HepG2 (cell line): ENCODE results near the gene EYA2. TPM values are rescaled to one million over a fixed set of nuclear protein-coding genes. Genes with fewer than 3 reads are reported as not detected.

ENCODE experiments used
- ASH2L ChIP-seq: fragments of 300-600, 200-600 bp; sonication (generic); IDR thresholded peaks from 2 replicates; pipeline ENCODE4 v1.7.0; 2017; ENCODE audit warnings: low read depth, mild to moderate bottlenecking, moderate library complexity, mixed read lengths, low read length; ENCODE audit not compliant: insufficient read length
- CBFB ChIP-seq: sonication (generic); formaldehyde crosslinking; IDR thresholded peaks from 2 replicates; pipeline ENCODE4 v1.4.0; 2020; ENCODE audit warnings: missing genetic modification reagents
- EHMT2 ChIP-seq: fragments of 200-600 bp; sonication (generic); IDR thresholded peaks from 2 replicates; pipeline ENCODE4 v1.7.0; 2017; ENCODE audit warnings: antibody characterized with exemption, low read depth, low read length, borderline replicate concordance
- FOSL2 ChIP-seq: sonication (generic); formaldehyde crosslinking; IDR thresholded peaks from 2 replicates; pipeline ENCODE4 v1.4.0; 2020; ENCODE audit warnings: missing genetic modification reagents
- KDM5B ChIP-seq: sonication (generic); formaldehyde crosslinking; IDR thresholded peaks from 2 replicates; pipeline ENCODE4 v1.4.0; 2020; ENCODE audit warnings: missing genetic modification reagents, mild to moderate bottlenecking, borderline replicate concordance
- KLF11 ChIP-seq: IDR thresholded peaks from 2 replicates; pipeline ENCODE4 v1.6.1; 2016; ENCODE audit warnings: missing compliant biosample characterization
- MLLT10 ChIP-seq: sonication (generic); formaldehyde crosslinking; IDR thresholded peaks from 2 replicates; pipeline ENCODE4 v1.4.0; 2020; ENCODE audit warnings: missing genetic modification reagents
- POLR2A ChIP-seq, 2 experiments: IDR thresholded peaks; 2 replicates each; pipeline ENCODE4 v1.6.1; 2011; ENCODE audit warnings: low read depth in 2 of 2, low read length in 2 of 2, mild to moderate bottlenecking in 1 of 2, moderate library complexity in 1 of 2; ENCODE audit not compliant: insufficient read depth in 1 of 2
- PTBP1 ChIP-seq: fragments of 200-400 bp; formaldehyde crosslinking; IDR thresholded peaks from 2 replicates; pipeline ENCODE4 v1.6.1; 2018; ENCODE audit warnings: low read length, low read depth; ENCODE audit not compliant: poor library complexity, severe bottlenecking
- RAD21 ChIP-seq: fragments of 450-650 bp; formaldehyde crosslinking; IDR thresholded peaks from 2 replicates; pipeline ENCODE4 v1.5.0; 2020; ENCODE audit warnings: mild to moderate bottlenecking
- RBAK ChIP-seq: sonication (generic); formaldehyde crosslinking; IDR thresholded peaks from 2 replicates; pipeline ENCODE4 v1.5.1; 2020; ENCODE audit warnings: mild to moderate bottlenecking, missing genetic modification reagents
- TEAD3 ChIP-seq: optimal IDR thresholded peaks from 2 replicates; pipeline ENCODE3; 2016; ENCODE audit warnings: borderline replicate concordance
- TRIM24 ChIP-seq: sonication (generic); formaldehyde crosslinking; IDR thresholded peaks from 2 replicates; pipeline ENCODE4 v1.8.0; 2022; ENCODE audit warnings: mild to moderate bottlenecking, missing genetic modification reagents
- YEATS4 ChIP-seq: sonication (generic); formaldehyde crosslinking; IDR thresholded peaks from 2 replicates; pipeline ENCODE4 v1.4.0; 2020; ENCODE audit warnings: missing genetic modification reagents, borderline replicate concordance
- ZBTB7A ChIP-seq: sonication (generic); formaldehyde crosslinking; IDR thresholded peaks from 2 replicates; pipeline ENCODE4 v1.8.0; 2022; ENCODE audit warnings: mild to moderate bottlenecking, missing genetic modification reagents
- ZFAT ChIP-seq: sonication (generic); formaldehyde crosslinking; conservative IDR thresholded peaks from 2 replicates; pipeline ENCODE4 v1.8.1; 2023; ENCODE audit warnings: missing genetic modification reagents, inconsistent platforms
- ZFP36L1 ChIP-seq: sonication (generic); formaldehyde crosslinking; IDR thresholded peaks from 2 replicates; pipeline ENCODE4 v1.8.0; 2022; ENCODE audit warnings: mild to moderate bottlenecking, missing genetic modification reagents, moderate library complexity
- ZNF20 ChIP-seq: sonication (generic); formaldehyde crosslinking; IDR thresholded peaks from 2 replicates; pipeline ENCODE4 v1.4.0; 2020; ENCODE audit warnings: mild to moderate bottlenecking, moderate library complexity, missing genetic modification reagents
- ZNF570 ChIP-seq: sonication (generic); formaldehyde crosslinking; IDR thresholded peaks from 2 replicates; pipeline ENCODE4 v1.4.0; 2020; ENCODE audit warnings: mild to moderate bottlenecking, missing genetic modification reagents, borderline replicate concordance
- polyA plus RNA-seq, 8 experiments: library from polyadenylated mRNA; depleted of rRNA in 3 of 8; stranded (reverse) in 7 of 8; unstranded in 1 of 8; fragments of >200 nt; fragmentation: Illumina TruSeq in 4 of 8; extraction: Trizol in 4 of 8; gene quantifications; 2 replicates each; pipeline versions ENCODE4 v1.2.1 to v1.2.3, GENCODE V29; 2011 to 2016; ENCODE audit warnings: low read depth in 4 of 8, missing spikeins in 1 of 8, mixed read lengths in 1 of 8; ENCODE audit not compliant: insufficient read depth in 1 of 8
- total RNA-seq, 5 experiments: library from RNA; depleted of rRNA; stranded (reverse); fragments of >200 nt; fragmentation: Illumina TruSeq; extraction: Trizol; gene quantifications; 2 replicates each; pipeline ENCODE4 v1.2.3, GENCODE V29; 2016; ENCODE audit warnings: low read depth in 1 of 5
- TF ChIP-seq, protein P1 (sequence below): sonication (generic); formaldehyde crosslinking; IDR thresholded peaks from 2 replicates; pipeline ENCODE4 v1.5.1; 2020; ENCODE audit warnings: missing genetic modification reagents, mild to moderate bottlenecking, borderline replicate concordance
- TF ChIP-seq, protein P2 (sequence below): sonication (generic); formaldehyde crosslinking; IDR thresholded peaks from 2 replicates; pipeline ENCODE4; 2020; ENCODE audit warnings: missing genetic modification reagents, mild to moderate bottlenecking, borderline replicate concordance
- TF ChIP-seq, protein P3 (sequence below): sonication (generic); formaldehyde crosslinking; IDR thresholded peaks from 2 replicates; pipeline ENCODE4 v1.5.0; 2020; ENCODE audit warnings: mild to moderate bottlenecking, missing genetic modification reagents

Gene EYA2
- total and polyA plus RNA-seq, 2 of the 13 experiments (the other 11 are each of a cell fraction or from before 2014, with no cell fraction given) = not detected

DNA sequence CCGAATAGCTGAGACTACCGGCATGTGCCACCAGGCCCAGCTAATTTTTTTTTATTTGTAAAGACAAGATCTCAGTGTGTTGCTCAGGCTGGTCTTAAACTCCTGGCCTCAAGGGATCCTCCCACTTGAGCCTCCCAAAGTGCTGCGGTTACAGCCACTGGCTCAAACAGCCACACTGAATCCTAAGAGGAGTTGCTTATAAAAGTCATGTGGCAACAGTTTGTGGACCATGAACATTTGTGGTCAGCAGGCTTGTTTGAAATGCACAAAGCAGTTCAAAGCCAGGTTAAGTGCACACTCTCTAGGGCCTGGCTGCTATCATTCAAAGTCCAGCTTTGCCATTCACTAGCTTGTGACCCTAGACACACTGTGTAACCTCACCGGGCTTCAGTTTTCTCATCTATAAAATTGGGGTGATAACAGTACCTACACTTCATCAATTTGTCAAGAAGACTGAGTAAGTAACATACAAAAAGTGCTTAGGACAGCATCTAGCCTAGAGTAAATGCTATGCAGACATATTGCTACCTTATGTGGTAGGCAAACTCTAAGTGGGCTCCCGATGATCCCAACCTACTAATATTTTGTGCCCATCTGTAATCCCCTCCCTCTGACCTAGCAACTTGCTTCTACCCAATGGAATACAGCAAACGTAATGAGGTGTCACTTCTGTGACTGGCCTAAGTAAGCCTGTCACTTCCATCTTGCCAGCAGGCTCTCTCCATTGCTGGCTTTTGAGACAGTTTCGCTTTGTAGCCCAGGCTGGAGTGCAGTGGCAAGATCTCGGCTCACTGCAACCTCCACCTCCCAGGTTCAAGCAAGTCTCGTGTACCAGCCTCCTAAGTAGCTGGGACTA lies 338.9 kb downstream of the EYA2 start (continued):
- peak; percentile 81 for TF ChIP-seq FOSL2 (CRISPR knock-in tag)
- TF ChIP-seq, protein P1, sequence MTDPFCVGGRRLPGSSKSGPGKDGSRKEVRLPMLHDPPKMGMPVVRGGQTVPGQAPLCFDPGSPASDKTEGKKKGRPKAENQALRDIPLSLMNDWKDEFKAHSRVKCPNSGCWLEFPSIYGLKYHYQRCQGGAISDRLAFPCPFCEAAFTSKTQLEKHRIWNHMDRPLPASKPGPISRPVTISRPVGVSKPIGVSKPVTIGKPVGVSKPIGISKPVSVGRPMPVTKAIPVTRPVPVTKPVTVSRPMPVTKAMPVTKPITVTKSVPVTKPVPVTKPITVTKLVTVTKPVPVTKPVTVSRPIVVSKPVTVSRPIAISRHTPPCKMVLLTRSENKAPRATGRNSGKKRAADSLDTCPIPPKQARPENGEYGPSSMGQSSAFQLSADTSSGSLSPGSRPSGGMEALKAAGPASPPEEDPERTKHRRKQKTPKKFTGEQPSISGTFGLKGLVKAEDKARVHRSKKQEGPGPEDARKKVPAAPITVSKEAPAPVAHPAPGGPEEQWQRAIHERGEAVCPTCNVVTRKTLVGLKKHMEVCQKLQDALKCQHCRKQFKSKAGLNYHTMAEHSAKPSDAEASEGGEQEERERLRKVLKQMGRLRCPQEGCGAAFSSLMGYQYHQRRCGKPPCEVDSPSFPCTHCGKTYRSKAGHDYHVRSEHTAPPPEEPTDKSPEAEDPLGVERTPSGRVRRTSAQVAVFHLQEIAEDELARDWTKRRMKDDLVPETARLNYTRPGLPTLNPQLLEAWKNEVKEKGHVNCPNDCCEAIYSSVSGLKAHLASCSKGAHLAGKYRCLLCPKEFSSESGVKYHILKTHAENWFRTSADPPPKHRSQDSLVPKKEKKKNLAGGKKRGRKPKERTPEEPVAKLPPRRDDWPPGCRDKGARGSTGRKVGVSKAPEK (CRISPR knock-in tag) = no peak
- TF ChIP-seq, protein P2, sequence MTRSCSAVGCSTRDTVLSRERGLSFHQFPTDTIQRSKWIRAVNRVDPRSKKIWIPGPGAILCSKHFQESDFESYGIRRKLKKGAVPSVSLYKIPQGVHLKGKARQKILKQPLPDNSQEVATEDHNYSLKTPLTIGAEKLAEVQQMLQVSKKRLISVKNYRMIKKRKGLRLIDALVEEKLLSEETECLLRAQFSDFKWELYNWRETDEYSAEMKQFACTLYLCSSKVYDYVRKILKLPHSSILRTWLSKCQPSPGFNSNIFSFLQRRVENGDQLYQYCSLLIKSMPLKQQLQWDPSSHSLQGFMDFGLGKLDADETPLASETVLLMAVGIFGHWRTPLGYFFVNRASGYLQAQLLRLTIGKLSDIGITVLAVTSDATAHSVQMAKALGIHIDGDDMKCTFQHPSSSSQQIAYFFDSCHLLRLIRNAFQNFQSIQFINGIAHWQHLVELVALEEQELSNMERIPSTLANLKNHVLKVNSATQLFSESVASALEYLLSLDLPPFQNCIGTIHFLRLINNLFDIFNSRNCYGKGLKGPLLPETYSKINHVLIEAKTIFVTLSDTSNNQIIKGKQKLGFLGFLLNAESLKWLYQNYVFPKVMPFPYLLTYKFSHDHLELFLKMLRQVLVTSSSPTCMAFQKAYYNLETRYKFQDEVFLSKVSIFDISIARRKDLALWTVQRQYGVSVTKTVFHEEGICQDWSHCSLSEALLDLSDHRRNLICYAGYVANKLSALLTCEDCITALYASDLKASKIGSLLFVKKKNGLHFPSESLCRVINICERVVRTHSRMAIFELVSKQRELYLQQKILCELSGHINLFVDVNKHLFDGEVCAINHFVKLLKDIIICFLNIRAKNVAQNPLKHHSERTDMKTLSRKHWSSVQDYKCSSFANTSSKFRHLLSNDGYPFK (CRISPR knock-in tag) = no peak
- no peak for TF ChIP-seq MLLT10 (CRISPR knock-in tag)
- no peak for TF ChIP-seq ZFAT (CRISPR knock-in tag)
- TF ChIP-seq YEATS4 (CRISPR knock-in tag) = peak; percentile 68; the same call in 1 of the 2 replicates
- TF ChIP-seq POLR2A (IDR thresholded peaks at IDR 0.05; ENCODE audit: insufficient read depth in 1 of 2, low read depth in 2 of 2, low read length in 2 of 2) = peak in 1 of 2 experiments; percentile 22; a peak in 1 of 4 replicates
- TF ChIP-seq RAD21 = peak; percentile 27; the same call in 1 of the 2 replicates
- TF ChIP-seq KDM5B (CRISPR knock-in tag) = no peak
- 0 out of 2 replicates have a peak, but pooled peaks have one; percentile 25 for TF ChIP-seq ZBTB7A
- peak; percentile 40; the same call in 1 of the 2 replicates for TF ChIP-seq TRIM24 (CRISPR knock-in tag)
- peak; percentile 92 for TF ChIP-seq TEAD3 (CRISPR knock-in tag)
- TF ChIP-seq ZNF20 = no peak
- no peak; the same call in 1 of the 2 replicates for TF ChIP-seq KLF11 (CRISPR knock-in tag)
- TF ChIP-seq, protein P3, sequence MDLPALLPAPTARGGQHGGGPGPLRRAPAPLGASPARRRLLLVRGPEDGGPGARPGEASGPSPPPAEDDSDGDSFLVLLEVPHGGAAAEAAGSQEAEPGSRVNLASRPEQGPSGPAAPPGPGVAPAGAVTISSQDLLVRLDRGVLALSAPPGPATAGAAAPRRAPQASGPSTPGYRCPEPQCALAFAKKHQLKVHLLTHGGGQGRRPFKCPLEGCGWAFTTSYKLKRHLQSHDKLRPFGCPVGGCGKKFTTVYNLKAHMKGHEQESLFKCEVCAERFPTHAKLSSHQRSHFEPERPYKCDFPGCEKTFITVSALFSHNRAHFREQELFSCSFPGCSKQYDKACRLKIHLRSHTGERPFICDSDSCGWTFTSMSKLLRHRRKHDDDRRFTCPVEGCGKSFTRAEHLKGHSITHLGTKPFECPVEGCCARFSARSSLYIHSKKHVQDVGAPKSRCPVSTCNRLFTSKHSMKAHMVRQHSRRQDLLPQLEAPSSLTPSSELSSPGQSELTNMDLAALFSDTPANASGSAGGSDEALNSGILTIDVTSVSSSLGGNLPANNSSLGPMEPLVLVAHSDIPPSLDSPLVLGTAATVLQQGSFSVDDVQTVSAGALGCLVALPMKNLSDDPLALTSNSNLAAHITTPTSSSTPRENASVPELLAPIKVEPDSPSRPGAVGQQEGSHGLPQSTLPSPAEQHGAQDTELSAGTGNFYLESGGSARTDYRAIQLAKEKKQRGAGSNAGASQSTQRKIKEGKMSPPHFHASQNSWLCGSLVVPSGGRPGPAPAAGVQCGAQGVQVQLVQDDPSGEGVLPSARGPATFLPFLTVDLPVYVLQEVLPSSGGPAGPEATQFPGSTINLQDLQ (CRISPR knock-in tag) = 0 out of 2 replicates have a peak, but pooled peaks have one; percentile 0
- TF ChIP-seq ZNF570 (CRISPR knock-in tag) = no peak
- peak; percentile 100 for TF ChIP-seq CBFB
- TF ChIP-seq RBAK = no peak
- peak; percentile 88; the same call in 1 of the 2 replicates for TF ChIP-seq ZFP36L1 (CRISPR knock-in tag)
- peak; percentile 88 for TF ChIP-seq ASH2L
- TF ChIP-seq EHMT2 = peak; percentile 89; the same call in 1 of the 2 replicates
- TF ChIP-seq PTBP1 = no peak
